ENCODE results near the gene TBX15.

TBX15 gene

DNA sequence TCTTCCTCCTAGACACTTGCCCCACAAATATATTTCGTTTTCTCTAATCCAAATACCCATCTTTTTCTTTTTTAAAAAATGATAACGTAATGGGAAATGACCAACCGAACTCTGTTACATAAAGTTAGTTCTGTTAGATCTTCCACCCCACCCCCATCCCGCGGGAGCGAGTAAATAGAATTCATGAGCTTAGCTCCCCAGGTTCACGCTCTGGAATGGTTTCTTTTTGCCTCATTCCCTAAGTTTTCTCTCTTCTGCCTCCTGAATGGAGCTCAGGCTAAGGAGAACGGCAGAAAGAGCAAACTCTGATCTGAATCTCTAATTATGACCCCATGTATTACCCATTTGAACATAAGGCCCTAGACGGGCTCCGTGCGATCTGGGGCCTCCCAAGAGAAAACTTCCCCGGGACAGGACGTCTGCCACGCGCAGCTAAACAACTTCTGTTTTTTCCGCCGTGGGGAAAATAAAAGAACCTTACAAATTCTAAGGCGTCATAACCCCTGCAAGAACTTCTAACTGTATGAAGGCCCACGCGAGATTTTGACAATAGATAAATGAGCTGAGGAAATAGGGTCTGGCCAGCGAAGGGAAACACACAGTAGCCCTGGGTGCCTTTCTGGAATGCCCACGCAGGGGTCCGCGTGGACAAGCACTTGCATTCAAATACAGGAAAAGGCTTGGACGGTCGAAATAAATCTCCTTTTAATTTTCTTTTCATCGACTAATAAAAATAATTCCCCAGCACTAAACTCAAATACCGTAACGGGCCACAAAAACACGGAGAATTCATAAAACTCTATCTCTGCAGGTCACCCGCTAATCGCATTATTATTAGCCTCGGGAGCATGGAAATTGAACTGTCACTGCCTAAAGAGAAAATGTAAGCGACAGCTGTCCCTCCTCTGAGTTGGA is 2.2 kb downstream of the TBX15 start:
- Histone ChIP-seq H3K4me3 (ENCODE audit: low read depth in 1 of 2, low read length in 2 of 2) (no peak overlapping the region), H3K9ac (ENCODE audit: low read depth in 1 of 2, low read length in 2 of 2) (no peak overlapping the region), H3K4me1 (ENCODE audit: control insufficient read depth in 1 of 2, insufficient read depth in 2 of 2, low read length in 2 of 2) (peaks cover 14 to 20% of the 10 kb centered on the region in 2 donors), H3K9me3 (ENCODE audit: control insufficient read depth in 1 of 2, low read length in 2 of 2) (no peaks in the 10 kb centered on the region), H3K27ac (ENCODE audit: low read depth, low read length) (no peak overlapping the region), H3K36me3 (ENCODE audit: control insufficient read depth in 1 of 2, insufficient read depth in 2 of 2, low read length in 2 of 2) (no peaks in the 10 kb centered on the region), H3K27me3 (ENCODE audit: control insufficient read depth in 1 of 2, insufficient read depth in 2 of 2, low read length in 2 of 2) (peaks cover 97 to 98% of the 10 kb centered on the region in 2 donors)

DNA sequence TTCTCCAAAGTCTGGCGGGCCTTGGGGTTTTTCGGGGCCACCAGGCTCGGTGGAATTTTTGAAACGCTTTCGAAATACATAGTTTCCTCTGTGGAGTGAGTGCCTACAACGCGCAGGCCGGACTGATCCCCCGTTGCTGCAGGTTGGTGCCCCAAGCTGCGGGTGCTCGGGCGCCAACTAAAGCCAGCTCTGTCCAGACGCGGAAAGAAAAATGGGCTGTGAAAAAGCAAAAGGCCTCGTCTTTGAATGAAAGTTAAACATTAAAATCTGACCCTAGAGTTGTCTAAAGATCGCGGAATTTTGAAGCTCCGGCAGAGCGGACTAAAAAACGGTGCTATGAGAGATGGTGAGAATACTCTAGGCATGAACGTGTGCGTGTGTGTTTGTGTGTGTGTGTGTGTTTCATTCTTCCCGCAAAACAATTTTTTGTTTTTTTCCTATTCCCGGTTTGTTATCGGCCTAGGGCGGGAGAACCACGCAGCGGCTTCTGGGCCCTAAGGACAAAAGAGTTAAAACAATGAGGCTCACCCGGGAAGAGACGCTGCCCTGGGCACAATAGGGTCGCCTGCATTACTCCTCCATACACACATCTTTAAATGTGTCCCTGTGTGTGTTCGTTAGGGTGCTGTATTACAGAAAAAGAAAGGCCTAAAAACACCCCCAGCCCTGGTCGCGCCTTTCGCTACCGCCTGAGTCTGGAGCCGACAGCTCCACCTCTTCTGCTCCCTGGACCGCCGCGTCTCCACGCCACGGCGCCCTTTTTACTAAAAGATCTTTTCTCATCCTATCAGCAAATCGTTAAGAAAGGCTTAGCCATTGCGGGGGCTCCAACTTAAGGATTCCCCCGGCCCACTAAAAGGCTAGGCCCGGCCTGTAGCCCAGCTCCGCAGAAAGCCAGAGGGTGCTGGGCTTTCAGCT is 3.2 kb downstream of the TBX15 start:
- Histone ChIP-seq H3K4me1 (ENCODE audit: control insufficient read depth in 1 of 2, insufficient read depth in 2 of 2, low read length in 2 of 2) (peaks cover 14 to 20% of the 10 kb centered on the region in 2 donors), H3K9me3 (ENCODE audit: control insufficient read depth in 1 of 2, low read length in 2 of 2) (no peaks in the 10 kb centered on the region), H3K27me3 (ENCODE audit: control insufficient read depth in 1 of 2, insufficient read depth in 2 of 2, low read length in 2 of 2) (peaks cover 96 to 99% of the 10 kb centered on the region in 2 donors), H3K4me3 (ENCODE audit: low read depth in 1 of 2, low read length in 2 of 2) (peak overlapping the region; percentile 50), H3K36me3 (ENCODE audit: control insufficient read depth in 1 of 2, insufficient read depth in 2 of 2, low read length in 2 of 2) (no peaks in the 10 kb centered on the region), H3K27ac (ENCODE audit: low read depth, low read length) (no peak overlapping the region), H3K9ac (ENCODE audit: low read depth in 1 of 2, low read length in 2 of 2) (no peak overlapping the region)

DNA sequence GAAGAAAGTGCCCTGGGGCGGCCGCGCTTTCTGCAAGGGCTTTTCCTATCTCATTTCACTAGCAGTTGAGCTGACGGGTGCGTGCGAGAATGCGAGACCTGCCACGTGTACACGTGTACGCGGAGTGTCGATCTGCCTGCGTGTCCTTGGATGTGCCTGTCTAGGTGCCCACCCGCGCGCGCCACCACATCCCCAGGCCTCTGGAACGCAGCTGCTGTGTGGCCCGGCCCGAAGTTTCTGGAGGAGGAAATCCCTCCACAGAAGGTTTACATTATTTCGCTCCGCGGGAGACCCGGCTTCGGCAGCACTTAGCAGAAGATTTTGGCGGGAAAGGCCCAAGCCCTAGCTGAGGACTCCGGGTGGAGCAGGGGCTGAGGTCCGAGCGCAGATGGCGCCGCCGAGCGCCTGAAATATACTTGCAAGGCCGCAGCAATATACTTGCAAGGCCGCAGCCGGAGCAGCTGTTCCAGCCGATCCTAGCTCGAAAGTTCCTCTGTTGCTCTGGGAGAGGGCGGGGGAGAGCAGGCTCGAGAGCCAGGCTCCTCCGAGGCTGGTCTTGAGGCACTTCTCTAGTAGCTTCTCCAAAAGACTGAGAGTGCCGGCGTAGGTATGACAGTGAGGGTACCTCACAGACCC is 3.9 kb downstream of the TBX15 start:
- peaks cover 93 to 100% of the 10 kb centered on the region in 2 donors for H3K27me3 ChIP-seq (ENCODE audit: control insufficient read depth in 1 of 2, insufficient read depth in 2 of 2, low read length in 2 of 2)
- no peak overlapping the region for H3K9ac ChIP-seq (ENCODE audit: low read depth in 1 of 2, low read length in 2 of 2)
- peak overlapping the region; percentile 50 for H3K4me3 ChIP-seq (ENCODE audit: low read depth in 1 of 2, low read length in 2 of 2)
- no peaks in the 10 kb centered on the region for H3K36me3 ChIP-seq (ENCODE audit: control insufficient read depth in 1 of 2, insufficient read depth in 2 of 2, low read length in 2 of 2)
- H3K4me1 ChIP-seq (ENCODE audit: control insufficient read depth in 1 of 2, insufficient read depth in 2 of 2, low read length in 2 of 2), result peaks cover 14 to 20% of the 10 kb centered on the region in 2 donors
- H3K9me3 ChIP-seq (ENCODE audit: control insufficient read depth in 1 of 2, low read length in 2 of 2), result no peaks in the 10 kb centered on the region
- no peak overlapping the region for H3K27ac ChIP-seq (ENCODE audit: low read depth, low read length)

DNA sequence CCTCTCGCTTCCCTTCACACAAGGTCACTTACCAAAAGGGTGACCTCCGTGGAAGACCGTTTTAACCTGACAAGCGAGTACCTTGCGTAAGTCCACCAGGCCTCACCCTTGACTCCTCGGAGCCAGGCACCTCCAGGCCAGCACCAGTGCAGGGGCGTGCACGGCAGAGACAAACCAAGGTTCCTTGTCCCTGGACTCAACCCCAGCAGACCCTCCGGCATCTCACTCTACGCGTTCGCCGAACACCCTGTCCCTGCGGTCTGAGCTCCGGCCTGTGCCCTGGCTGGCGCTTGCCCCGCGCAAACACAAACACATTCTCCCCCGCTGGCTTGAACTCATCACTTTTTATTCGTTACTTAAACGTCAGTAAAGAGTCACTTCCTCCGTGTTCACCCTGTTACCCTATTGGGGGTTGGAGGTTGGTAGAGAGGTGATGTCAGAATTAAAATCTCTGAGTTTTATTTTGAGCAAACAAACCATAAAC is 4.5 kb downstream of the TBX15 start:
- Histone ChIP-seq H3K27me3 (ENCODE audit: control insufficient read depth in 1 of 2, insufficient read depth in 2 of 2, low read length in 2 of 2) (peaks cover 93 to 100% of the 10 kb centered on the region in 2 donors), H3K36me3 (ENCODE audit: control insufficient read depth in 1 of 2, insufficient read depth in 2 of 2, low read length in 2 of 2) (no peaks in the 10 kb centered on the region), H3K4me3 (ENCODE audit: low read depth in 1 of 2, low read length in 2 of 2) (peak overlapping the region; percentile 28 to 50), H3K27ac (ENCODE audit: low read depth, low read length) (no peak overlapping the region), H3K4me1 (ENCODE audit: control insufficient read depth in 1 of 2, insufficient read depth in 2 of 2, low read length in 2 of 2) (peaks cover 14 to 20% of the 10 kb centered on the region in 2 donors), H3K9ac (ENCODE audit: low read depth in 1 of 2, low read length in 2 of 2) (no peak overlapping the region), H3K9me3 (ENCODE audit: control insufficient read depth in 1 of 2, low read length in 2 of 2) (no peaks in the 10 kb centered on the region)

DNA sequence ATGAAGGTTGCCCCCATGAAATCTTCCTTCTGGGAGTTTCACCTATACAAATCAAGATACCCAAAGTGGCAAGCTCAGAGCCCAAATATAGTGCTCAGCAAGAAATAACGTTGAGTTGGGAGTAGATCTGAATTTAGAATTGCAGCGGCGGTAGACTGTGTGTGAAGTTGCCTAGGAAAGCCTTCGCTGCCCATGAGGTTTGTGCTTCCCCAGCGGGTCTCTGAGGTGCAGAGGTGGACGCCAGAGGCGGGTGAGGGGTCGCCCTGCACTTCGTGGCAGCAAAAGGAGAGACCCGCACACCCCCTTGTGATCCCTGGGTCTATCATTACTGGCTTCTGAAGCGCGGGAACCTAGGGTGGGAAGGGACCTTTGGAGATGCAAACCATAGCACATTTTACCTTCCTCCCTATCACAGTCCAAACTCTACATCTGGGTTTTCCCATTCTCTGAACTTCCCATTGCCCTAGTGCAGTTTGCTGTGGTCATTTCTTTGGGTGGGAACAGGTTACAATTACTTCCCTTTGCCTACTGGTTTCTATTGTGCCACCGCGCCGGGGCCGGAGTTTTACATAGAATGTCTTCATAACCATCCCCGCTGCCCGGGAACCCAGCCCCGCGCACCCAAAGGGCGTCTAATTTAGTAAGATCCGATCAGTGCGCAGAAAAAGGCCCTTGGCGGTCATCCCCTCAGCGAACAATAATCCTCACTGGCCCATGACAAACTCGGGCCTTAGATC is 5.2 kb downstream of the TBX15 start:
- H3K36me3 ChIP-seq (ENCODE audit: control insufficient read depth in 1 of 2, insufficient read depth in 2 of 2, low read length in 2 of 2), result no peaks in the 10 kb centered on the region
- no peak overlapping the region for H3K27ac ChIP-seq (ENCODE audit: low read depth, low read length)
- no peak overlapping the region for H3K9ac ChIP-seq (ENCODE audit: low read depth in 1 of 2, low read length in 2 of 2)
- no peak overlapping the region for H3K4me3 ChIP-seq (ENCODE audit: low read depth in 1 of 2, low read length in 2 of 2)
- peaks cover 14 to 20% of the 10 kb centered on the region in 2 donors for H3K4me1 ChIP-seq (ENCODE audit: control insufficient read depth in 1 of 2, insufficient read depth in 2 of 2, low read length in 2 of 2)
- H3K27me3 ChIP-seq (ENCODE audit: control insufficient read depth in 1 of 2, insufficient read depth in 2 of 2, low read length in 2 of 2), result peaks cover 93 to 99% of the 10 kb centered on the region in 2 donors
- H3K9me3 ChIP-seq (ENCODE audit: control insufficient read depth in 1 of 2, low read length in 2 of 2), result no peaks in the 10 kb centered on the region

- Histone ChIP-seq H3K9ac (ENCODE audit: low read depth in 1 of 2, low read length in 2 of 2) (no peak overlapping the region), H3K4me3 (ENCODE audit: low read depth in 1 of 2, low read length in 2 of 2) (no peak overlapping the region), H3K36me3 (ENCODE audit: control insufficient read depth in 1 of 2, insufficient read depth in 2 of 2, low read length in 2 of 2) (no peaks in the 10 kb centered on the region), H3K9me3 (ENCODE audit: control insufficient read depth in 1 of 2, low read length in 2 of 2) (no peaks in the 10 kb centered on the region), H3K27me3 (ENCODE audit: control insufficient read depth in 1 of 2, insufficient read depth in 2 of 2, low read length in 2 of 2) (peaks cover 91 to 98% of the 10 kb centered on the region in 2 donors), H3K27ac (ENCODE audit: low read depth, low read length) (no peak overlapping the region), H3K4me1 (ENCODE audit: control insufficient read depth in 1 of 2, insufficient read depth in 2 of 2, low read length in 2 of 2) (peaks cover 12 to 14% of the 10 kb centered on the region in 2 donors)
These were observed 5.9 kb downstream of the TBX15 start for GRCh38 chr1:118982266-118982665.

DNA sequence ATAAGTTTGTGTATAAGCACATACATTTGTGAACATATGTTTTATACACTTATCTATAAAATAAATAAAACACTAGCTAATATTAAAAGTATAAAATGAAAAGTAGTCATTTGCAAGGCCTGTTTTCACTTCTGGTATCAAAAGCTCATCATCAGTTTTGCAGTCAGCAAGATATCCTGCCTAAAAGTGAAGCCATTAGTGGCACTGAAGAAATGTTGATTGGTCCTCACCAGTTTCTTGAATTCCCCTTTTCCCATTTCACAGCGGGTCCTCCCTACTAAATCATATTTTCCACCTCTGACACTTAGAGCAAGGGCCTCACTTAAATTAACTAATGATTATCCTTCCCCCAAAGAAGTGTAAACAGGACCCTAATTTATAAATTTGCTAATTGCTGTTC is 6.7 kb downstream of the TBX15 start:
- peaks cover 83 to 96% of the 10 kb centered on the region in 2 donors for H3K27me3 ChIP-seq (ENCODE audit: control insufficient read depth in 1 of 2, insufficient read depth in 2 of 2, low read length in 2 of 2)
- H3K9ac ChIP-seq (ENCODE audit: low read depth in 1 of 2, low read length in 2 of 2), result no peak overlapping the region
- no peak overlapping the region for H3K27ac ChIP-seq (ENCODE audit: low read depth, low read length)
- H3K4me1 ChIP-seq (ENCODE audit: control insufficient read depth in 1 of 2, insufficient read depth in 2 of 2, low read length in 2 of 2), result peaks cover 8 to 12% of the 10 kb centered on the region in 2 donors
- no peak overlapping the region for H3K4me3 ChIP-seq (ENCODE audit: low read depth in 1 of 2, low read length in 2 of 2)
- H3K36me3 ChIP-seq (ENCODE audit: control insufficient read depth in 1 of 2, insufficient read depth in 2 of 2, low read length in 2 of 2), result no peaks in the 10 kb centered on the region
- H3K9me3 ChIP-seq (ENCODE audit: control insufficient read depth in 1 of 2, low read length in 2 of 2), result no peaks in the 10 kb centered on the region

DNA sequence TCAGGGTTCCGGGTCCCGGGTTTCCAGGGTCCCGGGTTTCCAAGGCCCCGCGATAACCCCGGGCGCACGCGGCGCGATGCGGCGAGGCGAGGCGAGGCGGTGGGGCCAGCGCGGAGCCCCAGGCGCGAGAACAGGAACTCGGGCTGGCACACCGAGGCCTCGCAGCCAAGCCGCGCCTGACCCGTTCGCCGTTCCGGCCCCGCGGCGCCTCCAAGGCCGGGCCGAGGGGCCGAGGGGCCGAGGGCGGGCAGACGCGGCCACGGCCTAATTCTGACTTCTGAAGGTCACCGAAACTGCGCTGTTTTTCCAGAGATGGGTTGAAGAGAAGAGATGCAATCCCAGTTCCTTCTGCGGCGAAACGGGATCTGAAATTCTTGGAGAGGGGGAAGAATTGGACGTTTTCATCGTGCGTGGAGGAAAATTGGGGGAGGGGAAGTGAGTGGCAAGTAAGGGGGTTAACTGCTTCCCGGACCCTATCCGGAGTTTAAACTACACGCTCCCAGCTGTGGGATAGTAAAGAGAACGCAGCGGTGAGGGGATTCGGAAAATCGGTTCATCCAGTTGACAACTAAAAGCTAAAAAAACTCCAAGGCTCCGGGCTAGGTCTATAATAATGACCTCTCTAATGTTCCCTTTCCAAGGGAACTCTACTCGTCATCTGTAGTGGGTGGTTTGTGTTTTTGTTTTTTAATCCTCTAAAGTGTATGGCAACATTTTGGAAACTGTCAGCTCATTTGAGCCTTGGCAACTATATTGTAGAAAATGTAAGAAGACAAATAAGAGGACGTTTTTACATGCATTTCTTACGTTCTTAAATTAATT is 8.2 kb downstream of the TBX15 start:
- Histone ChIP-seq H3K36me3 (ENCODE audit: control insufficient read depth in 1 of 2, insufficient read depth in 2 of 2, low read length in 2 of 2) (no peaks in the 10 kb centered on the region), H3K4me1 (ENCODE audit: control insufficient read depth in 1 of 2, insufficient read depth in 2 of 2, low read length in 2 of 2) (peaks cover 4 to 9% of the 10 kb centered on the region in 2 donors), H3K27me3 (ENCODE audit: control insufficient read depth in 1 of 2, insufficient read depth in 2 of 2, low read length in 2 of 2) (peaks cover 68 to 86% of the 10 kb centered on the region in 2 donors), H3K4me3 (ENCODE audit: low read depth in 1 of 2, low read length in 2 of 2) (no peak overlapping the region), H3K9ac (ENCODE audit: low read depth in 1 of 2, low read length in 2 of 2) (no peak overlapping the region), H3K27ac (ENCODE audit: low read depth, low read length) (no peak overlapping the region), H3K9me3 (ENCODE audit: control insufficient read depth in 1 of 2, low read length in 2 of 2) (no peaks in the 10 kb centered on the region)

Measured in duodenal mucosa (tissue), 2 donors.